HCT116 (cell line): ENCODE data around the gene SLC2A1. TPM values are rescaled to one million over a fixed set of nuclear protein-coding genes. Genes with fewer than 3 reads are reported as not detected.

ENCODE experiments used
- ATAC-seq: fragments of 200-7000 bp; cut with Tn5 transposase; 2 replicates; pipeline ENCODE4 v1.9.1; 2020; ENCODE audit warnings: mild to moderate bottlenecking, moderate library complexity
- BruUV-seq: library from RNA; stranded (reverse); fragments of 400-500 nt; replicated peaks from 2 replicates; lab custom pipeline; 2021; lab: Mats Ljungman, UMichigan
- CTCF ChIA-PET: fragments of 300-600 bp; sonication (Branson Sonifier 250); formaldehyde crosslinking; loops from one replicate; lab custom pipeline; 2021; ENCODE audit warnings: antibody characterized with exemption; lab: Charles Lee
- POLR2A ChIA-PET: fragments of 300-600, 350-600 bp; sonication (Branson Sonifier 250); formaldehyde crosslinking; loops from one replicate; lab custom pipeline; 2021; ENCODE audit warnings: antibody characterized with exemption; lab: Charles Lee
- RAD21 ChIA-PET, 2 experiments: fragments of 300-600 bp; sonication (Branson Sonifier 250); formaldehyde crosslinking; loops; one replicate each; lab custom pipeline; 2023; ENCODE audit warnings: low total read pairs in 2 of 2; ENCODE audit not compliant: uncharacterized antibody in 2 of 2, unreplicated experiment in 2 of 2, low non-redundant PET in 1 of 2; lab: Charles Lee
- DNase-seq: peaks from one replicate; pipeline ENCODE4 v3.0.0-alpha.2; 2010; ENCODE audit warnings: low read depth, low spot score
- H2AFZ ChIP-seq: fragments of 200-600 bp; shearing (Covaris generic), sonication (generic); 2 replicates; pipeline ENCODE4 v1.6.1; 2017; ENCODE audit warnings: low read depth, mixed run types, mixed read lengths, antibody characterized with exemption, low read length; ENCODE audit not compliant: poor library complexity, severe bottlenecking
- H3K27ac ChIP-seq: 2 replicates; pipeline ENCODE4 v1.5.1; 2012; ENCODE audit warnings: low read depth, low read length
- H3K27me3 ChIP-seq: fragments of 200-600 bp; sonication (generic); 2 replicates; pipeline ENCODE4 v1.6.1; 2016; ENCODE audit warnings: mixed run types, low read length, mixed read lengths; ENCODE audit not compliant: insufficient read depth
- H3K36me3 ChIP-seq, 2 experiments: fragments of 200-500 bp in 1 of 2; fragments of 200-600 bp in 1 of 2; sonication (Bioruptor generic) in 1 of 2; sonication (generic) in 1 of 2; 2 replicates each; pipeline versions ENCODE4 v1.5.1 to v1.6.1; 2014 to 2016; ENCODE audit warnings: low read length in 2 of 2, inconsistent platforms in 1 of 2, mixed read lengths in 1 of 2, mixed run types in 1 of 2; ENCODE audit not compliant: insufficient read depth in 2 of 2, control insufficient read depth in 1 of 2
- H3K4me1 ChIP-seq, 2 experiments: fragments of 200-600 bp in 1 of 2; sonication (generic) in 1 of 2; 2 replicates each; pipeline versions ENCODE4 v1.5.1 to v1.6.1; 2012 to 2017; ENCODE audit warnings: low read length in 2 of 2, inconsistent platforms in 1 of 2, mild to moderate bottlenecking in 1 of 2, mixed read lengths in 1 of 2, mixed run types in 1 of 2, moderate library complexity in 1 of 2; ENCODE audit not compliant: insufficient read depth in 2 of 2, control insufficient read depth in 1 of 2
- H3K4me2 ChIP-seq: fragments of 200-600 bp; sonication (generic); 2 replicates; pipeline ENCODE4 v1.6.1; 2017; ENCODE audit warnings: mixed run types, low read length, mixed read lengths
- H3K4me3 ChIP-seq, 2 experiments: fragments of 200-600 bp in 1 of 2; sonication (generic) in 1 of 2; replicated peaks in 1 of 2; 2 replicates each; pipeline ENCODE4 v1.5.1; 2011 to 2016; ENCODE audit warnings: low read length in 2 of 2, control low read depth in 1 of 2, low read depth in 1 of 2, mild to moderate bottlenecking in 1 of 2, mixed read lengths in 1 of 2, mixed run types in 1 of 2
- H3K79me2 ChIP-seq: fragments of 200-600 bp; sonication (generic); 2 replicates; pipeline ENCODE4 v1.6.1; 2017; ENCODE audit warnings: mild to moderate bottlenecking, mixed run types, low read length, moderate library complexity, mixed read lengths; ENCODE audit not compliant: insufficient read depth
- H3K9ac ChIP-seq: fragments of 200-600 bp; sonication (generic); 2 replicates; pipeline ENCODE4 v1.6.1; 2016; ENCODE audit warnings: low read length, mixed read lengths
- H3K9me2 ChIP-seq: fragments of 200-600 bp; sonication (generic), shearing (Covaris generic); 2 replicates; pipeline ENCODE4 v1.6.1; 2017; ENCODE audit warnings: mixed run types, mild to moderate bottlenecking, moderate library complexity; ENCODE audit not compliant: insufficient read depth
- H3K9me3 ChIP-seq, 2 experiments: fragments of 200-500 bp in 1 of 2; fragments of 200-600 bp in 1 of 2; sonication (Bioruptor generic) in 1 of 2; sonication (generic) in 1 of 2; 2 replicates each; pipeline ENCODE4 v1.6.1; 2014 to 2017; ENCODE audit warnings: low read length in 2 of 2, mixed read lengths in 2 of 2, inconsistent platforms in 1 of 2, low read depth in 1 of 2, mild to moderate bottlenecking in 1 of 2, mixed run types in 1 of 2, moderate library complexity in 1 of 2; ENCODE audit not compliant: control insufficient read depth in 1 of 2, insufficient read depth in 1 of 2
- H4K20me1 ChIP-seq: fragments of 200-600 bp; sonication (generic), shearing (Covaris generic); 2 replicates; pipeline ENCODE4 v1.6.1; 2017; ENCODE audit warnings: mixed run types, mild to moderate bottlenecking, moderate library complexity; ENCODE audit not compliant: insufficient read depth
- CEBPB ChIP-seq: IDR thresholded peaks from 2 replicates; pipeline ENCODE4 v1.6.1; 2012; ENCODE audit warnings: low read depth
- FOSL1 ChIP-seq: IDR thresholded peaks from 2 replicates; pipeline ENCODE4 v1.6.1; 2012; ENCODE audit warnings: low read depth
- JUND ChIP-seq: IDR thresholded peaks from 2 replicates; pipeline ENCODE4 v1.6.1; 2012
- RAD21 ChIP-seq: IDR thresholded peaks from 2 replicates; pipeline ENCODE4 v1.6.1; 2012; ENCODE audit warnings: low read depth, mild to moderate bottlenecking
- REST ChIP-seq: IDR thresholded peaks from 2 replicates; pipeline ENCODE4 v1.6.1; 2012; ENCODE audit warnings: low read depth
- SIN3A ChIP-seq: IDR thresholded peaks from 2 replicates; pipeline ENCODE4 v1.6.1; 2012; ENCODE audit warnings: low read depth
- SP1 ChIP-seq: IDR thresholded peaks from 2 replicates; pipeline ENCODE4 v1.6.1; 2012; ENCODE audit warnings: low read depth
- SRF ChIP-seq: IDR thresholded peaks from 2 replicates; pipeline ENCODE4 v1.6.1; 2012; ENCODE audit warnings: low read depth
- YY1 ChIP-seq: IDR thresholded peaks from 2 replicates; pipeline ENCODE4 v1.6.1; 2011; ENCODE audit warnings: low read length, low read depth, moderate library complexity, mild to moderate bottlenecking; ENCODE audit not compliant: insufficient replicate concordance; ENCODE audit errors: extremely low read depth
- ZBTB33 ChIP-seq: IDR thresholded peaks from 2 replicates; pipeline ENCODE4 v1.6.1; 2011; ENCODE audit warnings: mild to moderate bottlenecking, low read length, moderate library complexity; ENCODE audit not compliant: insufficient replicate concordance; ENCODE audit errors: extremely low read depth
- ZNF274 ChIP-seq: fragments of 200-500 bp; sonication (Bioruptor generic); IDR thresholded peaks from 2 replicates; pipeline ENCODE4 v1.6.1; 2014; ENCODE audit warnings: mild to moderate bottlenecking, low read depth, low read length, inconsistent platforms
- intact Hi-C: fragments of 100-400 bp; cut with micrococcal nuclease; formaldehyde crosslinking; loops from 2 replicates; pipeline ENCODE4 v1.10.0; 2022
- total RNA-seq: library from RNA; stranded (reverse); gene quantifications from one replicate; pipeline ENCODE4 v1.2.1, GENCODE V29; 2021; ENCODE audit not compliant: unreplicated experiment

SLC2A1 gene
- total RNA-seq, 1 experiment from 2014 or later: 248 TPM

- no peaks in the 10 kb centered on the region for H3K27me3 ChIP-seq
- DNase-seq (no peak), ATAC-seq (no peak)
- H4K20me1 ChIP-seq: no peaks in the 10 kb centered on the region
- H2AFZ ChIP-seq: no peak overlapping the region
- CTCF ChIA-PET: no interaction called here
- no peak for TF ChIP-seq SIN3A
- TF ChIP-seq RAD21: no peak
- no peak for TF ChIP-seq CEBPB
- no peak for TF ChIP-seq ZNF274
- no peak for TF ChIP-seq YY1
- no peak for TF ChIP-seq SRF
- no peak for TF ChIP-seq ZBTB33
- TF ChIP-seq REST: no peak
- TF ChIP-seq JUND: no peak
- TF ChIP-seq FOSL1: no peak
- no peak for TF ChIP-seq SP1
- no peak overlapping the region for H3K27ac ChIP-seq
- RAD21 ChIA-PET: no interaction called here
- intact Hi-C loops: no loop called here
- H3K4me1 ChIP-seq: no peaks in the 10 kb centered on the region
- POLR2A ChIA-PET: no interaction called here
- no peaks in the 10 kb centered on the region for H3K9me2 ChIP-seq
- H3K4me2 ChIP-seq: no peak overlapping the region
- H3K36me3 ChIP-seq: no peaks in the 10 kb centered on the region
- no peaks in the 10 kb centered on the region for H3K79me2 ChIP-seq
- no peak overlapping the region for H3K9ac ChIP-seq
- H3K9me3 ChIP-seq: no peaks in the 10 kb centered on the region
- no peak overlapping the region for H3K4me3 ChIP-seq
- no TSS peak for BruUV-seq
Observed at GRCh38 chr1:42876009-42876408, 82.7 kb downstream of the SLC2A1 start.

Other genes with a start within 250 kb of the SLC2A1 start
- not detected for gene CLDN19, start 218.6 kb downstream of the SLC2A1 start, total RNA-seq
- 32.9 TPM for gene P3H1, start 191.8 kb downstream of the SLC2A1 start, total RNA-seq
- 5.8 TPM for gene C1orf50, start 191.6 kb downstream of the SLC2A1 start, total RNA-seq
- gene TMEM269, start 173.9 kb downstream of the SLC2A1 start, total RNA-seq: 0.34 TPM
- gene ERMAP, start 141.7 kb downstream of the SLC2A1 start, total RNA-seq: 5.4 TPM
- 14.4 TPM for gene SVBP, start 141.5 kb downstream of the SLC2A1 start, total RNA-seq
- 11.1 TPM for gene ZNF691, start 112.3 kb downstream of the SLC2A1 start, total RNA-seq
- gene EBNA1BP2, start 213.4 kb upstream of the SLC2A1 start, total RNA-seq: 109 TPM
- 0.49 TPM for gene CFAP57, start 213.5 kb upstream of the SLC2A1 start, total RNA-seq